ENCODE results near the gene MS4A3. TPM values are rescaled to one million over a fixed set of nuclear protein-coding genes. Genes with fewer than 3 reads are reported as not detected.
A peak's percentile ranks its signal among the peaks of the same experiment; 100 is the strongest.

Gene MS4A3
- total RNA-seq, 1 donor from 2014 or later = not detected

DNA sequence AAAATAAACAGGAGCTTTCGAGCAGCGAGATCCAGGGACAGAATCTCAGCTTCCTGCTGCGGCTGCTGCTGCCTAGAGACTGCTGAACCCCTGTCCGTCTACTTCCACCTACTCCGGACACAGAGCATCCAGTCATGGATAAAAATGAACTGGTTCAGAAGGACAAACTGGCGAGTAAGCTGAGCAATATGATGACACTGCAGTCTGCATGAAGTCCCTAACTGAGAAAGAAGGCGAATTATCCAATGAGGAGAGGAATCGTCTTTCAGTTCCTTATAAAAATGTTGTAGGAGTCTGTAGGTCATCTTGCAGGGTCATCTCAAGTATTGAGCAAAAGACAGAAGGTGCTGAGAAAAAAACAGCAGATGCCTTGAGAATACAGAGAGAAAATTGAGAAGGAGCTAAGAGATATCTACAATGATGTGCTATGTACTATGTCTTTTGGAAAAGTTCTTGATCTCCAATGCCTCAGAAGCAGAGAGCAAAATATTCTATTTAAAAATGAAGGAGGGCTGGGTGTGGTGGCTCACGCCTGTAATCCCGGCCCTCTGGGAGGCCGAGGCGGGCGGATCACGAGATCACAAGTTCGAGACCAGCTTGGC, 20.9 kb downstream of the MS4A3 start:
- Histone ChIP-seq H3K4me1 (no peaks in the 10 kb centered on the region), H3K27me3 (no peaks in the 10 kb centered on the region), H3K27ac (no peak overlapping the region), H3K4me3 (no peak overlapping the region), H3K9me3 (no peaks in the 10 kb centered on the region), H3K36me3 (no peaks in the 10 kb centered on the region)
- ATAC-seq = peak; percentile 43
- TF ChIP-seq, protein P1, sequence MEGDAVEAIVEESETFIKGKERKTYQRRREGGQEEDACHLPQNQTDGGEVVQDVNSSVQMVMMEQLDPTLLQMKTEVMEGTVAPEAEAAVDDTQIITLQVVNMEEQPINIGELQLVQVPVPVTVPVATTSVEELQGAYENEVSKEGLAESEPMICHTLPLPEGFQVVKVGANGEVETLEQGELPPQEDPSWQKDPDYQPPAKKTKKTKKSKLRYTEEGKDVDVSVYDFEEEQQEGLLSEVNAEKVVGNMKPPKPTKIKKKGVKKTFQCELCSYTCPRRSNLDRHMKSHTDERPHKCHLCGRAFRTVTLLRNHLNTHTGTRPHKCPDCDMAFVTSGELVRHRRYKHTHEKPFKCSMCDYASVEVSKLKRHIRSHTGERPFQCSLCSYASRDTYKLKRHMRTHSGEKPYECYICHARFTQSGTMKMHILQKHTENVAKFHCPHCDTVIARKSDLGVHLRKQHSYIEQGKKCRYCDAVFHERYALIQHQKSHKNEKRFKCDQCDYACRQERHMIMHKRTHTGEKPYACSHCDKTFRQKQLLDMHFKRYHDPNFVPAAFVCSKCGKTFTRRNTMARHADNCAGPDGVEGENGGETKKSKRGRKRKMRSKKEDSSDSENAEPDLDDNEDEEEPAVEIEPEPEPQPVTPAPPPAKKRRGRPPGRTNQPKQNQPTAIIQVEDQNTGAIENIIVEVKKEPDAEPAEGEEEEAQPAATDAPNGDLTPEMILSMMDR (IDR thresholded peaks at IDR 0.05) = no peak
- intact Hi-C loops (cut with DNase I) = no loop called here
- DNase-seq = no peak

DNA sequence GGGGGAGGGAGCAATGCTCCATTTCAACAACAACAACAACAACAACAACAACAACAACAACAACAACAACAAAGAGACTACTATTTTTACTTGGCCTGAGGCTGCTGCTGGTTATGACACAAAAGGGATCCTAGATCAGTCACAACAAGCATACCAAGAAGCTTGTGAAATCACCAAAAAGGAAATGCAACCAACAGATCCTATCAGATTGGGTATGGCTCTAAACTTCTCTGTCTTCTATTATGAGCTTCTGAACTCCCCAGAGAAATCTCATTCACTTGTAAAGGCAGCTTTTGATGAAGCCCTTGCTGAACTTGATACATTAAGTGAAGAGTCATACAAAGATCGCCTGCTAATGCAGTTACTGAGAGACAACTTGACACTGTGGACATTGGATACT, 21.5 kb downstream of the MS4A3 start:
- intact Hi-C loops (cut with DNase I) = no loop called here
- Histone ChIP-seq H3K27me3 (no peaks in the 10 kb centered on the region), H3K27ac (no peak overlapping the region), H3K4me3 (no peak overlapping the region), H3K36me3 (no peaks in the 10 kb centered on the region), H3K4me1 (no peaks in the 10 kb centered on the region), H3K9me3 (no peaks in the 10 kb centered on the region)
- TF ChIP-seq, protein P1 (IDR thresholded peaks at IDR 0.05) = no peak
- DNase-seq (no peak), ATAC-seq (no peak)

DNA sequence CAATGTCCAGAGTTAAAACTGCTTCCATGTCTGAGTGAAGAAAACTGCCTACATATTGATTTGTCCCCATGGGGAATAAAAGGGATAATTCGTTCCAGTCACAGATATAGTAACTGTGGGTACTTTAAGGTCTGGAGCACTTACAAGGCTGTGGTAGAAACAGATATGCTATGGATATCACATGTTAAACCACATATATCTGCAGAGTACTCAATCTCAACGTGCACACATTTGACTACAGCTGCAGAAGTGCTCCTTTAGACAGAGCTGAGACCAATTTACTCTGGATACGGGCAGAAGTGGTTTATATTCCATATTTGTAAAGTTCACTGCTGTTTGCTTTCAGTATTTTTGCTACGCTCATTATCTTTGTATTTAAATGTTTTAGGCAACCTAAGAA, 22.3 kb downstream of the MS4A3 start:
- no peaks in the 10 kb centered on the region for H3K27me3 ChIP-seq
- TF ChIP-seq, protein P1 (IDR thresholded peaks at IDR 0.05) = no peak
- intact Hi-C loops (cut with DNase I) = no loop called here
- H3K27ac ChIP-seq = no peak overlapping the region
- no peaks in the 10 kb centered on the region for H3K4me1 ChIP-seq
- no peaks in the 10 kb centered on the region for H3K36me3 ChIP-seq
- ATAC-seq = no peak
- no peak for DNase-seq
- no peak overlapping the region for H3K4me3 ChIP-seq
- H3K9me3 ChIP-seq = no peaks in the 10 kb centered on the region

DNA sequence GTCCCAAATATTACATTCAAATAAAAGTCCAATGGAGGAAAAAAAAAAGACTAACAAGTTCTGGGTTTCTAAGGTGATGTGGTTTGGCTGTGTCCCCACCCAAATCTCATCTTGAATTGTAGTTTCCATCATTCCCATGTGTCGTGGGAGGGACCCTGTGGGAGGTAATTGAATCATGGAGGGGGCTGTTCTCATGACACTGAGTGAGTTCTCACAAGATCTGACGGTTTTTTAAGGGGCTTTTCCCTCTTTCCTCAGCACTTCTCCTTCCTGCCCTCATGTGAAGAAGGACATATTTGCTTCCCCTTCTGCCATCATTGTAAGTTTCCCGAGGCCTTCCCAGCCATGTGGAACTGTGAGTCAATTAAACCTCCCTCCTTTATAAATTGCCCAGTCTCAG, 24.1 kb downstream of the MS4A3 start:
- DNase-seq (no peak), ATAC-seq (no peak)
- TF ChIP-seq, protein P1 (IDR thresholded peaks at IDR 0.05) = no peak
- Histone ChIP-seq H3K4me1 (no peaks in the 10 kb centered on the region), H3K27ac (no peak overlapping the region), H3K36me3 (no peaks in the 10 kb centered on the region), H3K27me3 (no peaks in the 10 kb centered on the region), H3K9me3 (no peaks in the 10 kb centered on the region), H3K4me3 (no peak overlapping the region)
- intact Hi-C loops (cut with DNase I) = no loop called here

DNA sequence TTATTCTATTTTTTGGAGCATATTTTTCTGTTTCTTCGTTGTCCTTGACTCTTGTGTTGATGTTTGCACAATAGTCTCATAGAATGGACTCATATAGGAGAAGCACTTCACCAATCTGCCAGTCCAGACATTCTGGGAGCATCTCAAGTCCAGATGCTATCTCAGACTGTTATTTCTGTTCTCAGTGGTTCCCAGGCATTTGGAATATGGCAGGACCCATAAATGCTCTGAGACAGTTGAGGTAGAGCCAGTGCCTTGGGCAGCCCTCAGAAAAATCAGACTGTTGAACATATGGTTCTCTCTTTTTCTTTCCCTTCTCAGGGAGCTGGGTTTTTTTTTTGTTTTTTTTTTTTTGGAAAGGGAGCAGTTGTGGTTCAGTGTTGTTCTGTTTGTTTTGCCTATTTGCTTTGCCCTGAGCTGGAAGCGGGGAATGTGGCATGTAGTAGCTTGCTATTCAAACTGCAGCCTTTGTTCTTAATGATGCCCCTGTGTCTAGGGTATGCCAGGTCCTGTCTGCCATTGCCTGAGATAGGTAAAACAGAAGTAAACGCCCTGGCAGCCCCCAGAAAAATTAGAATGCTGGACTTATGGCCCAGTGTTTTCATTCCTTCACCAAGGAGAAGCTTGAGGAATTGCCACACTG, 28.3 kb downstream of the MS4A3 start:
- H3K9me3 ChIP-seq = no peaks in the 10 kb centered on the region
- no peaks in the 10 kb centered on the region for H3K27me3 ChIP-seq
- intact Hi-C loops (cut with DNase I) = no loop called here
- H3K36me3 ChIP-seq = no peaks in the 10 kb centered on the region
- ATAC-seq (no peak), DNase-seq (no peak)
- TF ChIP-seq, protein P1 (IDR thresholded peaks at IDR 0.05) = no peak
- no peaks in the 10 kb centered on the region for H3K4me1 ChIP-seq
- H3K4me3 ChIP-seq = no peak overlapping the region
- H3K27ac ChIP-seq = no peak overlapping the region
